ENCODE data around the gene KIF26B.
"Not testable (repeated sequence)": the region's sequence is repeated elsewhere in the genome, so short reads cannot be mapped to it uniquely, and the experiment has no call there.

KIF26B gene

DNA sequence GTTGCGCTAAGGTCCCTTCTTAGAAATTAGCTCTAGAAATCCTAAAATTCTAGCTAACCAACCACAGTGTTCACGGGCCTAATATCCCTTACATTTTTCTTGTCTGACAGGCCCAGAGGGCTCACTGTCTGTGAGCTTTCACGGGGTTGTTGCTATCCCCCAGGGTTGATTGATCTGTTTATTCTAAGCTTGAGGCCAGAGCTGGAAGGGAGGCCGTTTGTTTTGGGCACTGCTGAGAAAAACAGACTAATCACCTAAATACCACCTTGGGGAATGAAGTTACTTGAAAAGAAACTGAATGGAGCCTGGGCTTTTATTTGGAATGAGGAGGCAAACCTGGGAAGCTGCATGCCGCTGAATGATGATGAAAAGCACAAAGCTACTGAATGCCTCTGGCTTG, 162.4 kb downstream of the KIF26B start:
- Histone ChIP-seq H3K27me3 (ENCODE audit: insufficient read depth, low read length) (no peaks in the 10 kb centered on the region), H3K27ac (ENCODE audit: low read depth, low read length, poor library complexity, severe bottlenecking) (no peak overlapping the region), H3K4me3 (ENCODE audit: low read depth, low read length, poor library complexity, severe bottlenecking) (no peak overlapping the region), H4K20me1 (ENCODE audit: insufficient read depth, low read length) (no peaks in the 10 kb centered on the region), H3K79me2 (ENCODE audit: insufficient read depth, low read length) (no peaks in the 10 kb centered on the region), H3K9me2 (ENCODE audit: low read depth, low read length) (no peaks in the 10 kb centered on the region), H3K9ac (ENCODE audit: low read length) (no peak overlapping the region), H3K9me3 (ENCODE audit: low read length) (no peaks in the 10 kb centered on the region), H3K4me1 (ENCODE audit: insufficient read depth, low read length, severe bottlenecking) (no peaks in the 10 kb centered on the region), H3K36me3 (ENCODE audit: insufficient read depth, low read length) (no peaks in the 10 kb centered on the region), H3F3A (ENCODE audit: insufficient read depth, low read length) (no peaks in the 10 kb centered on the region), H3K4me2 (ENCODE audit: low read length) (no peak overlapping the region), H2AFZ (ENCODE audit: low read length) (no peak overlapping the region)
- no peak for TF ChIP-seq CTCF (IDR thresholded peaks at IDR 0.05; ENCODE audit: low read length)
- TF ChIP-seq EZH2 (IDR thresholded peaks at IDR 0.05; ENCODE audit: borderline replicate concordance, low read length), result no peak

GRCh38 chr1:245319094-245319493, 164.3 kb downstream of the KIF26B start:
- Histone ChIP-seq H3K4me3 (ENCODE audit: low read depth, low read length, poor library complexity, severe bottlenecking) (no peak overlapping the region), H3K79me2 (ENCODE audit: insufficient read depth, low read length) (no peaks in the 10 kb centered on the region), H3K36me3 (ENCODE audit: insufficient read depth, low read length) (no peaks in the 10 kb centered on the region), H3K9me3 (ENCODE audit: low read length) (no peaks in the 10 kb centered on the region), H4K20me1 (ENCODE audit: insufficient read depth, low read length) (no peaks in the 10 kb centered on the region), H3F3A (ENCODE audit: insufficient read depth, low read length) (no peaks in the 10 kb centered on the region), H2AFZ (ENCODE audit: low read length) (no peak overlapping the region), H3K4me1 (ENCODE audit: insufficient read depth, low read length, severe bottlenecking) (no peaks in the 10 kb centered on the region), H3K9me2 (ENCODE audit: low read depth, low read length) (no peaks in the 10 kb centered on the region), H3K9ac (ENCODE audit: low read length) (no peak overlapping the region), H3K4me2 (ENCODE audit: low read length) (no peak overlapping the region), H3K27ac (ENCODE audit: low read depth, low read length, poor library complexity, severe bottlenecking) (no peak overlapping the region), H3K27me3 (ENCODE audit: insufficient read depth, low read length) (no peaks in the 10 kb centered on the region)
- TF ChIP-seq CTCF (IDR thresholded peaks at IDR 0.05; ENCODE audit: low read length), result no peak
- no peak for TF ChIP-seq EZH2 (IDR thresholded peaks at IDR 0.05; ENCODE audit: borderline replicate concordance, low read length)

DNA sequence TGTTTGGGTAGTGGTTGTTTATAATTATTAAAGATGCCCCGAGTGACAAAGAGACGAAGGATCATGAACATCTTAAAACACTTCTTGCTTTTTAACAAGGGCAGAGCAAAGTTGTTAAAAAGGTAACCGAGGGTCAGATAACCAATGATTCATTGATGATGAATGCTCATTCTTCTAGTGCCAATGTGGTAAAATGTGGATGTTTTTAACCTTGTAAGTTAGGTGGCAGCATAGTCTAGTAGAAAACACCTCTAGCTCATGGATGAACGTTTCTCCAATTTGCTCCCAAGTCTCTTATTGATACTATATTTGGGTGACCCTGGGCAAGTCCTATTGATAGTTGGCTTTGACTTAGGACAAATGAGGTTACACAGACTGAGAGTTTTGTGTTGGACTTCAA, 167.9 kb downstream of the KIF26B start:
- H4K20me1 ChIP-seq (ENCODE audit: insufficient read depth, low read length), result no peaks in the 10 kb centered on the region
- H3K79me2 ChIP-seq (ENCODE audit: insufficient read depth, low read length), result no peaks in the 10 kb centered on the region
- no peaks in the 10 kb centered on the region for H3K4me1 ChIP-seq (ENCODE audit: insufficient read depth, low read length, severe bottlenecking)

DNA sequence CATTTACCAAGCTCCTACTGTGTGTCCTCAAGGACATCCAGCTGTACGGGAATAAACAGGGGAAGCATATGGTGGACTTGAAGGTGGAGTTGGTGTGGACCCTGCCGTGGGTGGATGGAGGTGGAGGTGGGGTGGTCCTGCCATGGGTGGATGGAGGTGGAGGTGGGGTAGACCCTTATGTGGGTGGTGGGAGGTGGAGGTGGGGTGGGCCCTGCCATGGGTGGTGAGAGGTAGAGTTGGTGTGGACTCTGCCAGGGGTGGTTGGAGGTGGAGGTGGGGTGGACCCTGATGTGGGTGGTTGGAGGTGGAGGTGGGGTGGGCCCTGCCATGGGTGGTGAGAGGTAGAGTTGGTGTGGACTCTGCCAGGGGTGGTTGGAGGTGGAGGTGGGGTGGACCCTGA, 169.0 kb downstream of the KIF26B start:
- H3K4me1 ChIP-seq (ENCODE audit: insufficient read depth, low read length, severe bottlenecking); H4K20me1 ChIP-seq (ENCODE audit: insufficient read depth, low read length); H3F3A ChIP-seq (ENCODE audit: insufficient read depth, low read length); H3K4me2 ChIP-seq (ENCODE audit: low read length); H3K27ac ChIP-seq (ENCODE audit: low read depth, low read length, poor library complexity, severe bottlenecking); H3K9ac ChIP-seq (ENCODE audit: low read length); H3K36me3 ChIP-seq (ENCODE audit: insufficient read depth, low read length); H3K9me2 ChIP-seq (ENCODE audit: low read depth, low read length); H3K9me3 ChIP-seq (ENCODE audit: low read length); H3K4me3 ChIP-seq (ENCODE audit: low read depth, low read length, poor library complexity, severe bottlenecking); H3K27me3 ChIP-seq (ENCODE audit: insufficient read depth, low read length); H3K79me2 ChIP-seq (ENCODE audit: insufficient read depth, low read length); H2AFZ ChIP-seq (ENCODE audit: low read length): not testable (repeated sequence)

More for the DNA sequence above, 167.9 kb downstream of the KIF26B start:
- Histone ChIP-seq H3K4me2 (ENCODE audit: low read length) (no peak overlapping the region), H3K9ac (ENCODE audit: low read length) (no peak overlapping the region), H3K36me3 (ENCODE audit: insufficient read depth, low read length) (no peaks in the 10 kb centered on the region), H2AFZ (ENCODE audit: low read length) (no peak overlapping the region), H3K27ac (ENCODE audit: low read depth, low read length, poor library complexity, severe bottlenecking) (no peak overlapping the region), H3F3A (ENCODE audit: insufficient read depth, low read length) (no peaks in the 10 kb centered on the region), H3K9me3 (ENCODE audit: low read length) (no peaks in the 10 kb centered on the region), H3K27me3 (ENCODE audit: insufficient read depth, low read length) (no peaks in the 10 kb centered on the region), H3K9me2 (ENCODE audit: low read depth, low read length) (no peaks in the 10 kb centered on the region), H3K4me3 (ENCODE audit: low read depth, low read length, poor library complexity, severe bottlenecking) (no peak overlapping the region)
- no peak for TF ChIP-seq EZH2 (IDR thresholded peaks at IDR 0.05; ENCODE audit: borderline replicate concordance, low read length)
- TF ChIP-seq CTCF (IDR thresholded peaks at IDR 0.05; ENCODE audit: low read length), result no peak
